ENCODE data around the gene NUP210L. TPM values are rescaled to one million over a fixed set of nuclear protein-coding genes. Genes with fewer than 3 reads are reported as not detected.

NUP210L gene
- total RNA-seq, 1 donor from 2014 or later = under 0.01 TPM

DNA sequence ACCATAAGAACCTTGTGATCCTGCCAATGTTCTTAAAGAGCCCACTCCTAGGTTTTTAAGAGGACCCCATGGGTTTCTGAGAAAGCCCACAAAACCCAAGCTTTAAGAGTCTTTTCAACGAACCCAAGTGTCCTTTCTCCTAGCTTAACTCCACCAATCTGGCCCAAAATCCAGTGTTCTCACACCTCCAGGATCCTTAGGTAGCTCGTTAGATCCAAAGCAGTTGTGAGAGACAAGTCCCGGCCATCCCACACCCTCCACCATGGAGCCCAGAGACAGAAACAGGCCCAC is 210.1 kb downstream of the NUP210L start:
- H3K36me3 ChIP-seq (ENCODE audit: control insufficient read depth in 3 of 3, insufficient read depth in 3 of 3, low read length in 3 of 3) = peaks cover 48 to 52% (median 50%) of the 10 kb centered on the region in 3 donors

GRCh38 chr1:153944005-153944826 is 210.7 kb downstream of the NUP210L start:
- Histone ChIP-seq H3K4me1 (ENCODE audit: control insufficient read depth in 3 of 3, insufficient read depth in 3 of 3, low read length in 3 of 3) (peaks cover 27 to 44% (median 36%) of the 10 kb centered on the region in 3 donors), H3K9me3 (ENCODE audit: control insufficient read depth in 3 of 3, low read length in 3 of 3) (no peaks in the 10 kb centered on the region), H3K27me3 (ENCODE audit: control insufficient read depth in 3 of 3, insufficient read depth in 3 of 3, low read length in 3 of 3) (no peaks in the 10 kb centered on the region), H3K4me3 (ENCODE audit: low read length in 3 of 3) (peak overlapping the region; percentile 84 to 91 (median 87)), H3K36me3 (ENCODE audit: control insufficient read depth in 3 of 3, insufficient read depth in 3 of 3, low read length in 3 of 3) (peaks cover 48 to 56% (median 56%) of the 10 kb centered on the region in 3 donors), H3K27ac (ENCODE audit: low read depth, low read length) (peak overlapping the region; percentile 97), H3K9ac (ENCODE audit: low read depth in 1 of 3, low read length in 3 of 3) (peak overlapping the region; percentile 93 to 96 (median 95))

More for the DNA sequence above, 210.1 kb downstream of the NUP210L start:
- H3K4me1 ChIP-seq (ENCODE audit: control insufficient read depth in 3 of 3, insufficient read depth in 3 of 3, low read length in 3 of 3) = peaks cover 27 to 44% (median 36%) of the 10 kb centered on the region in 3 donors
- peak overlapping the region; percentile 93 to 96 (median 95) for H3K9ac ChIP-seq (ENCODE audit: low read depth in 1 of 3, low read length in 3 of 3)
- H3K9me3 ChIP-seq (ENCODE audit: control insufficient read depth in 3 of 3, low read length in 3 of 3) = no peaks in the 10 kb centered on the region
- H3K27me3 ChIP-seq (ENCODE audit: control insufficient read depth in 3 of 3, insufficient read depth in 3 of 3, low read length in 3 of 3) = no peaks in the 10 kb centered on the region
- H3K27ac ChIP-seq (ENCODE audit: low read depth, low read length) = peak overlapping the region; percentile 97
- peak overlapping the region; percentile 84 to 91 (median 87) for H3K4me3 ChIP-seq (ENCODE audit: low read length in 3 of 3)

DNA sequence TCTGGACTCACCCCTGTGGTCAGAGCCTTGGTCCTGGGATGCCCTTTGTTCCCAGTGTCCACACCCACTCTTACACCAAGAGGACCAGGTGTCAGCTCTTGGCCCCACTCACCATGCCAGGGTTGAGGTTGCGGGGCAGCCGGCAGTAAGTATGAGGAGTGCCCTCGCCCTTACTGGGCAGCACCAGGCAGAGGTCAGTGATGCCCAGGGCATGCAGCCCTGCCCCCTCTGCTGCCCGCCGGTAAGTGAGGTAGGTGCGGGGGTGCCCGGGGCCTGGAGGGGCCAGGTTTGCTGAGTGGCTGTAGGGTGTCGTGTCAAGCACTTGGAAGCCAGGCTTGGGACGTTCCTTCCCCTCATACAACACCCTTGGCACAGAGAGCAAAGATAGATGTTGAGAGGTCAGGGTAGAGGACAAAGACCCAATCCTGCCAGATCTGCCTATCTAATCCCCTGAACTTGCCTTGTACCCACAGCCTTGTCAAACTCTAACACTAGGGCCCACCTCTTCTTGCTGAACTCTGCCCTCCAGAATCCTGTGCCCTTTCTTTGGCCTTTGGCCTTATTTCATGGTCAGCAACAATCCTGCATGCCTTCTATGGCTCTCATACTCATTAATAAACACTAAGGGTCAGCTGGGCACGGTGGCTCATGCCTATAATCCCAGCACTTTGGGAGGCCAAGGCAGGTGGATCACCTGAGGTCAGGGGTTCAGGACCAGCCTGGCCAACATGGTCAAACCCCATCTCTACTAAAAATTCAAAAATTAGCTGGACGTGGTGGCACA is 211.9 kb downstream of the NUP210L start:
- Histone ChIP-seq H3K9me3 (ENCODE audit: control insufficient read depth in 3 of 3, low read length in 3 of 3) (no peaks in the 10 kb centered on the region), H3K9ac (ENCODE audit: low read depth in 1 of 3, low read length in 3 of 3) (peak overlapping the region in 1 of 3 donors; percentile 45), H3K36me3 (ENCODE audit: control insufficient read depth in 3 of 3, insufficient read depth in 3 of 3, low read length in 3 of 3) (peaks cover 42 to 48% (median 47%) of the 10 kb centered on the region in 3 donors), H3K27ac (ENCODE audit: low read depth, low read length) (no peak overlapping the region), H3K4me3 (ENCODE audit: low read length in 3 of 3) (peak overlapping the region in 1 of 3 donors; percentile 13), H3K27me3 (ENCODE audit: control insufficient read depth in 3 of 3, insufficient read depth in 3 of 3, low read length in 3 of 3) (no peaks in the 10 kb centered on the region), H3K4me1 (ENCODE audit: control insufficient read depth in 3 of 3, insufficient read depth in 3 of 3, low read length in 3 of 3) (peaks cover 27 to 44% (median 36%) of the 10 kb centered on the region in 3 donors)

Small RNA genes within 50 kb of the gene (small RNA-seq; reads per million reads assigned to genes)
- gene MIR190B = 1.1 reads per million, percentile 79 among the genes with 10 or more reads in this experiment
- gene MIR5698 = not detected
- gene MIR6737 = 0.07 reads per million
- not detected for gene RNU6-179P

Other genes with a start within 250 kb of the NUP210L start
- gene GATAD2B, start 232.1 kb downstream of the NUP210L start, total RNA-seq = 6.3 TPM
- gene DENND4B, start 208.4 kb downstream of the NUP210L start, total RNA-seq = 9.9 TPM
- 3.1 TPM for gene CRTC2, start 196.5 kb downstream of the NUP210L start, total RNA-seq
- 40.2 TPM for gene SLC39A1, start 191.5 kb downstream of the NUP210L start, total RNA-seq
- gene CREB3L4, start 187.2 kb downstream of the NUP210L start, total RNA-seq = 8.9 TPM
- gene JTB, start 177.4 kb downstream of the NUP210L start, total RNA-seq = 87.2 TPM
- gene RAB13, start 168.7 kb downstream of the NUP210L start, total RNA-seq = 18.3 TPM
- 4,210 TPM for gene RPS27, start 164.3 kb downstream of the NUP210L start, total RNA-seq
- 202 TPM for gene TPM3, start 37.0 kb upstream of the NUP210L start, total RNA-seq
- gene CFAP141, start 51.3 kb upstream of the NUP210L start, total RNA-seq = not detected
- gene UBAP2L, start 65.9 kb upstream of the NUP210L start, total RNA-seq = 37.1 TPM
- 98.6 TPM for gene HAX1, start 117.6 kb upstream of the NUP210L start, total RNA-seq
- not detected for gene AQP10, start 166.0 kb upstream of the NUP210L start, total RNA-seq
- 23.0 TPM for gene ATP8B2, start 170.5 kb upstream of the NUP210L start, total RNA-seq